Fibroblast of pulmonary artery (primary cell): ENCODE data around the gene TNS1.

Experiments used
- DNase-seq: peaks from one replicate; pipeline ENCODE4 v3.0.0-alpha.2; 2010; ENCODE audit warnings: low read depth
- H3K4me3 ChIP-seq: replicated peaks from 2 replicates; pipeline ENCODE4 v1.5.1; 2011; ENCODE audit warnings: low read depth, mild to moderate bottlenecking, control low read depth, low read length, moderate library complexity
- TF ChIP-seq, protein P1 (sequence below): IDR thresholded peaks from 2 replicates; pipeline ENCODE4 v1.5.1; 2011; ENCODE audit warnings: mild to moderate bottlenecking, control low read depth, low read length, inconsistent platforms; ENCODE audit errors: missing control alignments

The TNS1 gene

DNA sequence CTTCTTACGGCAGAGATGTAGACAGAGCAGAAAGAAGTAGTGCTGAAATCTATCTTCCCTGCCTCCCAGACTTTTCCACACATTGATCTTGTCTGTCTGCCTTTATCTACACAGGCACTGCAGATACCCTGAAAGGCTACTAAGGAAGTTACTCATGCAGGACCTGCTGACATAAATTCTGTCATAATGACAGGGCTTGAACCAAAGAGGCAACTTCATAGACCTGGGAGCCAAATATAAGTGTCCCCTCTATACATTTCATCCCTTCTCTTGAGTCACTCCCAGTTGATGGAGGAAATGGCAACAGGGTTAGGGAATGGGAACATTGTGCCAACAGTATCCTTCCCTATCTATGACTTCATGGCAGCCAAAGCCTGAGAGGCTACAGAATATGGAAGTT, 157.5 kb downstream of the TNS1 start:
- TF ChIP-seq, protein P1, sequence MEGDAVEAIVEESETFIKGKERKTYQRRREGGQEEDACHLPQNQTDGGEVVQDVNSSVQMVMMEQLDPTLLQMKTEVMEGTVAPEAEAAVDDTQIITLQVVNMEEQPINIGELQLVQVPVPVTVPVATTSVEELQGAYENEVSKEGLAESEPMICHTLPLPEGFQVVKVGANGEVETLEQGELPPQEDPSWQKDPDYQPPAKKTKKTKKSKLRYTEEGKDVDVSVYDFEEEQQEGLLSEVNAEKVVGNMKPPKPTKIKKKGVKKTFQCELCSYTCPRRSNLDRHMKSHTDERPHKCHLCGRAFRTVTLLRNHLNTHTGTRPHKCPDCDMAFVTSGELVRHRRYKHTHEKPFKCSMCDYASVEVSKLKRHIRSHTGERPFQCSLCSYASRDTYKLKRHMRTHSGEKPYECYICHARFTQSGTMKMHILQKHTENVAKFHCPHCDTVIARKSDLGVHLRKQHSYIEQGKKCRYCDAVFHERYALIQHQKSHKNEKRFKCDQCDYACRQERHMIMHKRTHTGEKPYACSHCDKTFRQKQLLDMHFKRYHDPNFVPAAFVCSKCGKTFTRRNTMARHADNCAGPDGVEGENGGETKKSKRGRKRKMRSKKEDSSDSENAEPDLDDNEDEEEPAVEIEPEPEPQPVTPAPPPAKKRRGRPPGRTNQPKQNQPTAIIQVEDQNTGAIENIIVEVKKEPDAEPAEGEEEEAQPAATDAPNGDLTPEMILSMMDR, result no peak
- no peak for DNase-seq
- no peak overlapping the region for H3K4me3 ChIP-seq

DNA sequence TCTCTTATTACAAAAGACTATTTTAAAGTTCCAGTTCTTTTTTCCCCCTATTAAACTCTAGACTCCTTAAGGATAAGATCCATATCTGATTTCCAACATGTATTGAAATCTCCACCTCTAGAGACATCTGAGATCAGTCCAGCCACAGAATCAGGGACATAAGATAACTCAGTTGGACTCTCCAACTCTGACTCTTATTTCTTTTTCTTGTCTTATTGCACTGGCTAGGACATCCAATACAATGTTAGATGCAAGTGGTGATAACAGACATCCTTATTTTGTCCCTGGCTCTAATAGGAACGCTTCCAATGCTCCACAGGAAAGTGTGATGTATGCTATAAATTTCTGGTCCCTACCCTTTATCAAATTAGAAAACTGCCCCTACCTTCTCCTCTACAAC, 158.1 kb downstream of the TNS1 start:
- no peak for DNase-seq
- TF ChIP-seq, protein P1, result no peak
- no peak overlapping the region for H3K4me3 ChIP-seq

DNA sequence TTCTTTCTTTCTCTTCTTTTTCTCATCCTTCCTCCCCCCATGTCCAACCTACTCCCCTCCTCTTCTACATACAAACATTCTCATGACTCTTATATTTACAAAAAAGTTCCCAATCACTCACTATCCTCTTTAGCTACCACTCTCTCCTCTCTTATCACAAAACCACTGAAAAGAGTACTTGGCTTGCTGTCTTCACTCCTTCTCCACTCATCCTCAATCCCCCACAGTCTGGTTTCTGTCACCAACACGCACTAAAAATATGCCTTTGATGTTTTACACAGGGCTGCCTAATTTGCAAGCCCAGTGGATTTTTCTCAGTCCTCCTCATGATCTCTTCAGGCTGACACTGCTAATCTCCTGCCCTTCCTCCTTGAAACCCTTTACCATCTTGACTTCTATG, 159.5 kb downstream of the TNS1 start:
- no peak overlapping the region for H3K4me3 ChIP-seq
- DNase-seq, result no peak
- TF ChIP-seq, protein P1, result no peak

DNA sequence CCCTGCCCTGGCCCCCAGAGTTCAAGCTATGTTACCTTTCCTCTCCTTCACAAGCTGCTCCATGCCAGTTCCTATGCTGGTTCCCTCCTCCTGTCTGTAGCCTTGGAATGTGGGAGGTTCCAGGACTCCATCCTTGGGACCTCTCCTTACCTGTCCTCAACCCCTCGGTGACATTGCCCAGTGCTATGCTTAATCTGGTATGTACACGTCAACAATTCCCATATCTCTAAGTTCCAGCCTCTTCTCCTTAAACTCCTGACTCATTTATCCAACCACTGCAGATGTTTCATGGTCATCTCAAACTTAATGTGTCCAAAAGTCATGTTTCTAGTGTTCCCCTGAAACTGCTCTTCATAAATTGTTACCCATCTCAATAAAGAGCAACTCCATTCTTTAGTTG, 160.8 kb downstream of the TNS1 start:
- DNase-seq, result no peak
- TF ChIP-seq, protein P1, result no peak
- H3K4me3 ChIP-seq, result no peak overlapping the region

DNA sequence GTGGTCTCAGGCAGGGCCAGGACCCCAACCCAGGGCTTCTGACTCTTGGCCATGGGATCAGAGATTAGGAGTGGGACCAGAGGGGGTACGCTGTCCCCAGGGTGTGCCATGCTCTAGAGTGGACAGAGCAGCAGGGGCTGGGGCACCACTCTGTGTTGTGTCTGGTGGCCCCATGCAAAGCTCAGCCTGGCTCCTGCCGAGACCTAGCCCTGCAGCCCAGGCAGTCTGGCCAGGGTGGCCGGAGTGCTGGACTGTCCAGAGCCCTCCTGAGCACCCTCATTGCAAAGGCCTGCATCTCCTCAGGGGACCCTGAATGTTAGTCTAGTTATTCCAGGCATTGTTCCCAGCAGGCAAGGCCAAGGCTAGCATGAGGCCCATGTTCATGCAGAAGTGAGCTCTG, 162.3 kb downstream of the TNS1 start:
- no peak for DNase-seq
- no peak overlapping the region for H3K4me3 ChIP-seq
- TF ChIP-seq, protein P1, result no peak

DNA sequence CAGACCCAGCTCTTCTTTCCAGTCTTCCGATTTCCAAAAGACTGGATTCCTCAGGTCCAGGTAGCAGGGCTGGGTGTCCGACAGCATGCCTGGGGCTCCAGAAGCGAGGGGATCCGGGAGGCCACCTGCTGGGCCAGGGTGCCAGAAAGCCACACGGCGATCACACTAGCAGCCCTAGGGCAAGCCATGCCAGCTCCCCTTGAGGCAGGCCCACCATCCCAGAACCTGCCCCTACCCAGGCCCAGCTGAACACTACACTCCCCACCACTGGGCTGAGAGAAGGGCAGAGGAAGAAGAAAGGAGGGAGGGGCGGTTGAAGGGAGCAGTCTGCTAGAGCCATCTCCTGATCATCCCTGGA, 163.1 kb downstream of the TNS1 start:
- DNase-seq, result no peak
- TF ChIP-seq, protein P1, result no peak
- no peak overlapping the region for H3K4me3 ChIP-seq

DNA sequence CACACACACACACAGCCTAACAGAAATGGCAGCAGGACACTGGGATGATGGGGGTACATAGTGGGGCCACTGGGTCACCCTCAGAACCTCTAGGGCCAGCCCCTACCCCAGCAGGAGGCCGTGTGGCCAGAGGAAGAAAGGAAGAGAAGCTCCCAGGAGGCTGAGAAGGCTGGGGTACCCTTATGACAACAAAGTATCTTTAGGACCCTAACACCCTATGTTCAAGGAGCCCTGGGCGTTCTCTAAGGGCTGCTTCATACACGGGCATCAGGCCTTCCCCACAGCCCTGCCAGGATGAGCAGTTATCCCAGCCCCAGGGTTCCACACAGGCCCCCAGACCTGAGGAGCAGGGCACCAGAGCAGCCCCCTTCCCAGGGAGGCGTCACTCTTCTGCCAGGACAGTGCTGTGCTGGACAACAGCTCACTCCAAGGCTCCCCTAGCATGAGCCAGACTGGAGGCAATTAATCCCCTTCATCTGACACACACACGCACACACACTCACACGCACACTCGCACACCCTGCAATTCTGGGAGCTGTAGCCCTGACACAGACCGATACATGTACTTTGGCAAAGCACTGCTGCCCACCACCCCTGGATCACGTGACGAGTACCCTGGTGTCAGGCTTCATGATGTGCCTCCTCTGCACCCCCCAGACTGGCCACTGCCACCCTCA, 163.6 kb downstream of the TNS1 start:
- TF ChIP-seq, protein P1, result no peak
- no peak overlapping the region for H3K4me3 ChIP-seq
- no peak for DNase-seq
